Immature natural killer cell (primary cell): Measurements from ENCODE around the gene IGFBPL1. TPM values are rescaled to one million over a fixed set of nuclear protein-coding genes. Genes with fewer than 3 reads are reported as not detected.
"Not testable (repeated sequence)": the region's sequence is repeated elsewhere in the genome, so short reads cannot be mapped to it uniquely, and the experiment has no call there.

Experiments
- DNase-seq, 3 donors: peaks; one replicate each; pipeline ENCODE4 v3.0.0; 2022; ENCODE audit warnings: mixed read lengths in 1 of 3
- H3K27ac Mint-ChIP-seq, 6 donors: one replicate each; pipeline ENCODE4 v1.8.0; 2020; ENCODE audit warnings: mixed read lengths in 6 of 6, mild to moderate bottlenecking in 5 of 6, inconsistent platforms in 4 of 6, moderate library complexity in 3 of 6
- H3K27me3 Mint-ChIP-seq, 3 donors: one replicate each; pipeline ENCODE4 v1.8.0; 2020 to 2021; ENCODE audit warnings: low read depth in 3 of 3, mild to moderate bottlenecking in 3 of 3, mixed read lengths in 3 of 3, moderate library complexity in 3 of 3, inconsistent platforms in 1 of 3
- H3K36me3 Mint-ChIP-seq, 3 donors: one replicate each; pipeline ENCODE4 v1.8.0; 2020; ENCODE audit warnings: mixed read lengths in 3 of 3, inconsistent platforms in 2 of 3, mild to moderate bottlenecking in 2 of 3
- H3K4me1 Mint-ChIP-seq, 2 donors: one replicate each; pipeline ENCODE4 v1.8.0; 2020; ENCODE audit warnings: inconsistent platforms in 2 of 2, mild to moderate bottlenecking in 2 of 2, mixed read lengths in 2 of 2, moderate library complexity in 1 of 2
- H3K4me3 Mint-ChIP-seq, 5 donors: one replicate each; pipeline ENCODE4 v1.8.0; 2020; ENCODE audit warnings: mild to moderate bottlenecking in 5 of 5, mixed read lengths in 5 of 5, inconsistent platforms in 3 of 5, moderate library complexity in 3 of 5
- H3K9me3 Mint-ChIP-seq, 6 donors: one replicate each; pipeline ENCODE4 v1.8.0; 2020; ENCODE audit warnings: mild to moderate bottlenecking in 6 of 6, mixed read lengths in 6 of 6, inconsistent platforms in 4 of 6, moderate library complexity in 3 of 6
- polyA plus RNA-seq, 3 donors: library from polyadenylated mRNA; unstranded; fragments of 300-500 nt; fragmentation: Illumina TruSeq; gene quantifications; one replicate each; pipeline ENCODE4 v1.2.3, GENCODE V29; 2021

IGFBPL1 gene, protein sequence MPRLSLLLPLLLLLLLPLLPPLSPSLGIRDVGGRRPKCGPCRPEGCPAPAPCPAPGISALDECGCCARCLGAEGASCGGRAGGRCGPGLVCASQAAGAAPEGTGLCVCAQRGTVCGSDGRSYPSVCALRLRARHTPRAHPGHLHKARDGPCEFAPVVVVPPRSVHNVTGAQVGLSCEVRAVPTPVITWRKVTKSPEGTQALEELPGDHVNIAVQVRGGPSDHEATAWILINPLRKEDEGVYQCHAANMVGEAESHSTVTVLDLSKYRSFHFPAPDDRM
- polyA plus RNA-seq = not detected

GRCh38 chr9:38423973-38424843 lies at the start of gene IGFBPL1:
IGFBPL1 (minus strand) TSS chr9:38424454; CDS start chr9:38424424, 30 bp downstream.
- peak within 1 kb of the TSS in 4 of 5 donors; percentile 12 to 50 (median 42) for H3K4me3 Mint-ChIP-seq
- no peak within 1 kb of the TSS for H3K27ac Mint-ChIP-seq
- peaks cover 0 to 3% of the 10 kb centered on the region in 2 donors for H3K4me1 Mint-ChIP-seq
- DNase-seq = no peak
- H3K27me3 Mint-ChIP-seq = peaks cover 4 to 28% (median 15%) of the 10 kb centered on the region in 3 donors
- H3K9me3 Mint-ChIP-seq = no peaks in the 10 kb centered on the region
- no peaks in the 10 kb centered on the region for H3K36me3 Mint-ChIP-seq

DNA sequence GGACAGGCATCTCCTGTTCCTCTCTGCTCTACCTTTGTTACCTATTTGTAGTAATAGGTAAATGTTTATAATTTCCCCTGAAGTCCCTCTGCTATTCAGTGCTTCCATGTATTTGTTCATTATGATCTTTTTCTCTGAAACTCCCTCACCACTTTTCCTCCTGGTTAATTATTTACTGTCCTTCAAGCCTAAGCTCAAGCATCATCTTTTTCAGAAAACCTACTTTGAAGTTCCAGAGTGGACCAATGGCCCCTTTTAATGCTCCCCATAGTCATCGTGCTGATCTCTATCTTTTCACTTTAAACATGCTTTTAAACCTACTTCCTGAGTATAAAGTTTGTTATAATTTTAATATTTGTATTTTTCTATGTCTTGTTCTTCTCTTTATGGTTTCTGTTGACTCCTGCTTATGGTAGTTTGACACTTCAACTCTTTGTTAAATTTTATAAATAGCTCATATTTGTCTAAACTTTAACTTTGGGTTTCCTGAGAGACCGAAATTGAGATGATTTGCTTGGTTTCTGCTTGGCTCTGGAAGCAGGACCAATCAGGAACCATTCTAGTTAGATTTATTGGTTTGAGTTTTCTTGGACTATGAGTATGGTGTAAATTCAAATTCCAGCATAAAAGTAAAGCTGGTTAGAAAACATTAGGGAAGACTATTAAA lies 48.5 kb upstream of the IGFBPL1 start:
- not testable (repeated sequence) for H3K36me3 Mint-ChIP-seq

GRCh38 chr9:38467404-38467803 lies 43.1 kb upstream of the IGFBPL1 start:
- Mint-ChIP-seq H3K27me3 (peaks cover 1 to 7% (median 5%) of the 10 kb centered on the region in 3 donors), H3K36me3 (no peaks in the 10 kb centered on the region), H3K27ac (no peak overlapping the region), H3K4me3 (no peak overlapping the region), H3K9me3 (peaks cover 0 to 2% (median 0%) of the 10 kb centered on the region in 6 donors), H3K4me1 (no peaks in the 10 kb centered on the region)
- DNase-seq = no peak

More for the DNA sequence above, 48.5 kb upstream of the IGFBPL1 start:
- H3K9me3 Mint-ChIP-seq, DNase-seq, H3K4me1 Mint-ChIP-seq, H3K27ac Mint-ChIP-seq, H3K4me3 Mint-ChIP-seq, H3K27me3 Mint-ChIP-seq: not testable (repeated sequence)

GRCh38 chr9:38453835-38454234 lies 29.6 kb upstream of the IGFBPL1 start:
- H3K4me3 Mint-ChIP-seq = no peak overlapping the region
- H3K9me3 Mint-ChIP-seq = peaks cover 0 to 21% (median 16%) of the 10 kb centered on the region in 6 donors
- peaks cover 3 to 14% (median 6%) of the 10 kb centered on the region in 3 donors for H3K27me3 Mint-ChIP-seq
- no peak overlapping the region for H3K27ac Mint-ChIP-seq
- DNase-seq = no peak
- H3K36me3 Mint-ChIP-seq = peaks cover 0 to 11% (median 0%) of the 10 kb centered on the region in 3 donors
- no peaks in the 10 kb centered on the region for H3K4me1 Mint-ChIP-seq

DNA sequence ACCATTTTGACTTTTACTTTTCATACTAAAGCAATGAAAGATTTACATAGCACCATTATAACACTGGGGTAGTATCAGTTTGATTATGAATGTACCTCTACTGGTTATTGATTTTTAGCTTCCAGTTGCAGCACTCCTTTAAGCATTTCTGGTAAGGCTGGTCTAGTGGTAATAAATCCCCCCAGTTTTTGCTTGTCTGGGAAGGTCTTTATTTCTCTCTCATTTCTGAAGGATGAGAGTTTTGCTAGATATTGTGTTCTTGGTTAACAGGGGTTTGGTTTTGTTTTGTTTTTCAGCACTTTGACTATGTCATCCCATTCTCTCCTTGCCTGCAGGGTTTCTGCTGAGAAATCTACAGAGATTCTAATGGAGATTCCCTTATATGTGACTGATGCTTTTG lies 26.9 kb upstream of the IGFBPL1 start:
- Mint-ChIP-seq H3K9me3 (peaks cover 0 to 21% (median 16%) of the 10 kb centered on the region in 6 donors), H3K27ac (no peak overlapping the region), H3K4me3 (no peak overlapping the region), H3K36me3 (peaks cover 0 to 11% (median 0%) of the 10 kb centered on the region in 3 donors), H3K27me3 (peaks cover 6 to 10% (median 9%) of the 10 kb centered on the region in 3 donors), H3K4me1 (no peaks in the 10 kb centered on the region)
- DNase-seq = no peak

GRCh38 chr9:38447703-38448102 lies 23.4 kb upstream of the IGFBPL1 start:
- no peak overlapping the region for H3K27ac Mint-ChIP-seq
- H3K27me3 Mint-ChIP-seq = peaks cover 2 to 8% (median 3%) of the 10 kb centered on the region in 3 donors
- H3K4me1 Mint-ChIP-seq = no peaks in the 10 kb centered on the region
- H3K4me3 Mint-ChIP-seq = no peak overlapping the region
- peaks cover 5 to 19% (median 15%) of the 10 kb centered on the region in 6 donors for H3K9me3 Mint-ChIP-seq
- no peak for DNase-seq
- peaks cover 0 to 11% (median 0%) of the 10 kb centered on the region in 3 donors for H3K36me3 Mint-ChIP-seq

DNA sequence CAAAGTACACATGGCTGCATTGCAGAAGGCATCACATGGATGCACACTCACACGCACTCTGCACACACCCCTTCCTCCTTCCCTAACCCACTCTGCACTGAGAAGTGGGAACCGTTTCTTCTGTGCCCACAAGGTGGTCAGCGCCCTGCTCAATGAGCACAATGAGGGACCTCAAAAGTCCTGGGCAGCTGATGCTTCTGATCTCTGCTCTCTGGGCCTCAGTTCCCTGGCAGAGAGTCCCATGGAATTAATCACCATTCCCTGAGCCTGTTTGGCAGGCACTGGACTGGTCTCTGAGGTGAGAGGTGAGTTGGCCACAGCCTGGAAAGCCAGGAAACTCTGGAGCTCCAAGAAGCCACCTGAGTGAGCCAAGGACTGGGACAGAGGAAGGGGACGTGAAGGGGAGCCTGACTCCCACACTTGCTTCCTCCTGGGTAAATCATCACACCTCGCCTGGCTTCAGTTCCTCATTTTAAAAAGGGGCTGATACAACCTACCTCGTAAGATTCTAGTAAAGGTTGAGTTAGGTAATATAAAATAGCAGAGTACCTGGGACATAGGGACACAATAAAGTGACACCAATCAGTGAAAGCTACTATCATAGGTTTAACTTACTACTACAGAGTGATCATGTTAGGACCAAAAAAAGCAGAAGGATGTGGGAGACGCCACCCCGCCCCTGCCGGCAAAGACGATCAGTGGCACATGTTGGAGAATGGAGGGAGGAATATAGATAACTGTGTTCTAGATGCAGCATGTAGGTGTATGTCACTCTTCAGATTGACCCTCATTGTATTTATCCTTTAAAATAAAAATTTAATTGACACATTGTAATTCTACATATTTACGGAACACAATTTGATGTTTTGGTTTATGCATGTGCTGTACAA lies 21.1 kb upstream of the IGFBPL1 start:
- Mint-ChIP-seq H3K27ac (no peak overlapping the region), H3K9me3 (peaks cover 0 to 5% (median 0%) of the 10 kb centered on the region in 6 donors), H3K4me3 (no peak overlapping the region), H3K27me3 (peaks cover 2 to 5% (median 5%) of the 10 kb centered on the region in 3 donors), H3K4me1 (no peaks in the 10 kb centered on the region), H3K36me3 (no peaks in the 10 kb centered on the region)
- no peak for DNase-seq

DNA sequence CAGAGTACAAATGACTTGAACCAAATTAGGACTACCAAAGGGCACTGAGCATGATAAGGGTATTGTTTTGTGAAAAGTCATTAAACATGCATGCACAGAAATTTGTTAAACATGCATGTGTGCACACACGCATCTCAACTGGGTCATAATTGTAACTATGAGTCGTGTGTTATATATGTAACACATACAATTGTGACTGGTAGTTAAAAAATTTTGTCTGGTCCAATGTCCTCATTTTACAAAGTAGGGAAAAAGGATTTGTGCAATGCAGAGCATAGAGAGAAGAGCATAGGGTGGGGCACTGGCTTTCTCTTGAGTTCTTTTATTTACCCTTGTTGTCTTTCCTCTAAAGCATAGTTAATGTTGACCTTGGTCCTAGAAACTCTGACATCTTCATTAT lies 19.3 kb upstream of the IGFBPL1 start:
- no peak for DNase-seq
- Mint-ChIP-seq H3K36me3 (no peaks in the 10 kb centered on the region), H3K4me3 (no peak overlapping the region), H3K27ac (no peak overlapping the region), H3K4me1 (no peaks in the 10 kb centered on the region), H3K9me3 (peaks cover 0 to 5% (median 0%) of the 10 kb centered on the region in 6 donors), H3K27me3 (peaks cover 3 to 11% (median 6%) of the 10 kb centered on the region in 3 donors)

DNA sequence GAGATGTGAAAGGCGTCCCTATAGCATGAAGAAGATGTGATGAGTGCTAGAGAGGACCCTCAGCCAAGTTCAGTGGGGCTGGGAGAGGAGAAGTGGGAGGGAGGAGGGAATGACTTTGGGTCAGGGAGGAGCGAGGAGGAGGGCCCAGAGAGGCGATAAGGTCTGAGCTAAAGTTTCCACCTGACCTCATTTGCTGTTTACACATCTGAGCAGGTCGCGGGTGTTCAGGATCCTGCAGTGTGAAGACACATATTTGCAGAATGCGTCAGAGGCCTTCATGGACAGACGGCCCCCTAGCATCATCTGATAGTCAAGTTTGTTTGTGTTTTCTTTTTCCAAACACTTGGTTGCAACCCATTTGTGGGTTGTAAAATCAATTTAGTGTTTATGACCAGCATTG lies 18.9 kb upstream of the IGFBPL1 start:
- Mint-ChIP-seq H3K4me3 (no peak overlapping the region), H3K9me3 (peaks cover 0 to 5% (median 0%) of the 10 kb centered on the region in 6 donors), H3K27ac (no peak overlapping the region), H3K36me3 (no peaks in the 10 kb centered on the region), H3K4me1 (no peaks in the 10 kb centered on the region), H3K27me3 (peaks cover 2 to 11% (median 6%) of the 10 kb centered on the region in 3 donors)
- no peak for DNase-seq

DNA sequence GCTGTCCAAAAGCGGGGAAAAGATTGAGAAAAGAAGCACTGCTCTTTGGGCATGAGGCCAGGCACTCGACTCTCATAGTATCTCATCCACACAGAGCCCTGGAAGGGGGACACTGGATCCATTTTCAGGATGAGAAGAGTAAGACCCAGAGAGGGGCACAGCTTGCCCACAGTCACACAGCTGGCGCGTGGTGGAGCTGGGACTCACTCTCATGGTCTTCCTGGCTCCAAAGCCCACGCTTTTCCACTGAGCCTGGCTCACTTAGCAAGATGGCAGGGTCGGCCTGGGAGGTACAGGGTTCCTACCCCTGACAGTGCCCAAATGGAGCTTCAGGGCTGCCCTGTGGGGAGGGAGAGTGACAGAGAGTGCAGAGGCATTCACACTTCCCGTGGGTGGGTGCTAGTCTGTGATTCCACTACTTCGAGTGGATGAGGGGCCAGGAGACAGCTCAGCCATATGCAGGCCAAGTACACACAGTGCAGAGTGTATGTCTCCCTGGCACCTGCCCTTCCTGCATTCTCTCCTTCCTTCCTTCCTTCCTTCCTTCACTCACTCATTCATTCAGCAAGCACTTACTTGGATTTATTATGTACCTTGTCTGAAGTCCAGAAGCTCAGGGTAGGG lies 18.3 kb upstream of the IGFBPL1 start:
- Mint-ChIP-seq H3K27me3 (peaks cover 3 to 11% (median 5%) of the 10 kb centered on the region in 3 donors), H3K36me3 (no peaks in the 10 kb centered on the region), H3K9me3 (peaks cover 0 to 5% (median 0%) of the 10 kb centered on the region in 6 donors), H3K4me1 (no peaks in the 10 kb centered on the region), H3K4me3 (no peak overlapping the region), H3K27ac (no peak overlapping the region)
- no peak for DNase-seq

DNA sequence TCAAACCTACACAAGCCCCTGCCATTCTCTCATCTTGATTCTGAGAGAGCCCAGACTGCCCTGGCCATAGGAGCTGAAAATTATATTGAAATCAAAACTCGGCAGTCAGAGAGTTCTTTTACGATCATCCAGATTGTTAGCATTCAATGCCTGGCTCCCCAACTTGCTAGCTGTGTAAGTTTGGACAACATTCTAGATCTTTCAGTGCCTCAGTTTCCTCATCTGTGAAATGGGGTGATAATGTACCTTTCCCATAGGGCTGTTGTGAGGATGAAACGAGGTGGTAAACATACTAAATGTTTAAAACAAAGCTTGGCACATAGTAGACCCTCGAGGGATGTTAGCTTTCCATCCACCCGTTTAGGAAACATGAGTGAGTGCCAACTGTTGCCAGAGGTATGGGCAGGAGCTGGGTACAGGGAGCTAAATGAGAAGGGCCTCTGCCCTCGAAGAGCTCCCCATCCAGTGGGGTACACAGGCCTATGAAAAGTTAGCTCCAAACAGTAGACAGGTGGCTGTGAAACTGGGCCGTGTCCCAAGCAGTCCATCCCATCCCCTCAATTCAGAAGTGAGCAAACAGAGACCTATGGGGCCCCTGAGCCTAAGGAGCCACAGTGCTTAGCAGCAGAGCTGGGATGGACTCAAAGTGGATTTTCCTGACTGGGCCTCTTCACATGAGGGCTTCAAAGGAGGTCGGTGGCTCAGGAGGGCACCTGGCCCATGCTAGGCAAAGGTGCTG lies 17.3 kb upstream of the IGFBPL1 start:
- DNase-seq = no peak
- H3K9me3 Mint-ChIP-seq = peaks cover 0 to 5% (median 0%) of the 10 kb centered on the region in 6 donors
- no peak overlapping the region for H3K27ac Mint-ChIP-seq
- H3K4me3 Mint-ChIP-seq = no peak overlapping the region
- no peaks in the 10 kb centered on the region for H3K36me3 Mint-ChIP-seq
- H3K27me3 Mint-ChIP-seq = peaks cover 5 to 14% (median 5%) of the 10 kb centered on the region in 3 donors
- no peaks in the 10 kb centered on the region for H3K4me1 Mint-ChIP-seq

GRCh38 chr9:38440516-38440915 lies 16.3 kb upstream of the IGFBPL1 start:
- DNase-seq = no peak
- Mint-ChIP-seq H3K9me3 (peaks cover 0 to 3% (median 0%) of the 10 kb centered on the region in 6 donors), H3K36me3 (no peaks in the 10 kb centered on the region), H3K27me3 (peaks cover 5 to 13% (median 9%) of the 10 kb centered on the region in 3 donors), H3K4me3 (no peak overlapping the region), H3K4me1 (no peaks in the 10 kb centered on the region), H3K27ac (no peak overlapping the region)
